HG02938 (cell line): ENCODE measurements around the gene CTTNBP2.

Source experiments
- ATAC-seq: cut with Tn5 transposase; IDR thresholded peaks from one replicate; pipeline ENCODE4 v1.9.1; 2021; ENCODE audit warnings: mild to moderate bottlenecking, moderate library complexity; ENCODE audit not compliant: unreplicated experiment

CTTNBP2 gene

GRCh38 chr7:117872561-117873309 lies 506 bp downstream of the CTTNBP2 start:
- no peak for ATAC-seq

- no peak for ATAC-seq
Observed at GRCh38 chr7:117871778-117872538, 1.3 kb downstream of the CTTNBP2 start.

- ATAC-seq: no peak
Observed at GRCh38 chr7:117871401-117871777, 1.9 kb downstream of the CTTNBP2 start.

GRCh38 chr7:117870448-117871130 lies 2.7 kb downstream of the CTTNBP2 start:
- no peak for ATAC-seq

- no peak for ATAC-seq
Observed at GRCh38 chr7:117869374-117869773, 3.9 kb downstream of the CTTNBP2 start.

- no peak for ATAC-seq
Observed at GRCh38 chr7:117863618-117864017, 9.6 kb downstream of the CTTNBP2 start.

DNA sequence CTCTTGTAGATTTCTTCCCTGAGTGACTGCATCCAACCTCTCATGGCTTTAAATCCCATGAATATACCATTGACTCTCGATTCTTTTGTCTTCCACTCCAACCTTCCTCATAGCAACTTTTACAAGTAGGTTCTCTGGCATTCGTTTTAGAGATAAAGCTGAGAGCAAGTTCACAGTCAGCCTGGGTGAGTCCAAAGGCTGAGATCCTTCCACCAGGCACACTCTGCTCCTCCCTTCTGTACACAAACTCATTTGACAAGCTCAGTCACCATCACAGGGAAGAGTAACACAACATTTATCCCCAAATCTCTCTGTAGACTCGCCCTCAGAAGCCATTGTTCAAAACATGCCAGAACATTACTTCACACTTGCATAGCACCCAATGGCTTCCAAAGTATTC lies 10.9 kb downstream of the CTTNBP2 start:
- ATAC-seq: no peak

DNA sequence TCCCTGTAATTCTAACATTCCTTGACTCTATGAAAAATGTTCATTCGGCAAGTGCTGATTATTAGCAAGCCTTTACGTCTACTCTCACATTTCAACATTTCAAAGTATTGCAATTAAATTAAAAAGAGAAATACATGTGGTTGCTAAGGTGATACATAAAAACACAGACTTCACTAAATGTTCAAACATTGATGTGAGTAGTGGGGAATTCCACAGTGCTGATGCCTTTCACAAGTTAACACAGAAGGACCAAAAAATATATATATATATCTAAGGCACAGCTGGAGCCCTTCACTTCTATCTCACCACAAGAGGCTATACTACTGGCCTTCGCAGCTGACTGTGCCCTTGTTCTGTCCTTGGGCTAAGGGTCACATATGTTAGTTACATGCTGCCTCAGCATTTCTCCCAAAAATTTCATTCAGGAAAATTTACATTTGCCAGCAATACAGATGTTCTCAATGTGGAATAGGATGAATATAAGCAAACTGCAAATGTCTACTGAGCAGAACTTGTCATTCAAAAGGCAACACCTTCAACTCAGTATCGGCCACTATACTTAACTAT lies 13.9 kb downstream of the CTTNBP2 start:
- no peak for ATAC-seq

- ATAC-seq: no peak
Observed at GRCh38 chr7:117858712-117859111, 14.5 kb downstream of the CTTNBP2 start.

DNA sequence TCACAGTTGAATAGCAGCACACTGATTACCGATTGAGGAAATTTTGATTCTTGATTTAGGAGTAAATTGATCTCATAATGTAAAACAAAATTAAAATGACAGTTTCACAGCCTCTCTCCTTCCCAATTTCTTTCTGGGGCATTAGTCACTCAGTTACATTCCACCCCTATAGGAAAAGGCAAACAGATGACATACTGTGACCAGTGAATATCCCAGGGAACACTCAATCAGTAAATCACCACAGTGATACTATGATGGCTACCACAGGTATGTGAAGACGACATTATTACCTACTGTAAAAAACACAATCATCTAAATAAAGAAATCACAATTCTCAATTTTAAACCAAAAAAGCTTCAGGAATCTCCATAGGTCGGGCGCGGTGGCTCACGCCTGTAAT lies 15.5 kb downstream of the CTTNBP2 start:
- no peak for ATAC-seq

- ATAC-seq: no peak
Observed at GRCh38 chr7:117856196-117856595, 17.0 kb downstream of the CTTNBP2 start.

GRCh38 chr7:117854186-117854585 lies 19.1 kb downstream of the CTTNBP2 start:
- no peak for ATAC-seq

DNA sequence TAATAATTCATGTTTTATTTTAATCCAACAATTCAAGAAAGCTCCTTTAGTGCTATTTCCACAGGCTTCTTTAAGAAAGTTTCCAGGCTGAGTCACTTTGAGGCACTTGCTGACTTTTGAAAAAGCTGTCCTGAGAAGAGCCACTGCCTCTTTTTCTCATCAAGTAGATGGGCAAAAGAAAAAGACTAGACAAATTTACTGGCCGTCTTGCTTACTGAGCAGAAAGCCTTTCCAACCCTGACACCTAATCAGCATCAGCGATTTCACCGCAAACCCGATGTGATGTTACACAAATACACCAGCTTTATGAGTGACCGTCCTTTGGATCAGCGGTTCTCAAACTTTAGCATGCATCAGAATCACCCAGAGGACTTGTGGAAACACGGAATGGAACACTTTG lies 24.3 kb downstream of the CTTNBP2 start:
- no peak for ATAC-seq

GRCh38 chr7:117844678-117845077 lies 28.6 kb downstream of the CTTNBP2 start:
- ATAC-seq: no peak

GRCh38 chr7:117841611-117842010 lies 31.6 kb downstream of the CTTNBP2 start:
- ATAC-seq: no peak

DNA sequence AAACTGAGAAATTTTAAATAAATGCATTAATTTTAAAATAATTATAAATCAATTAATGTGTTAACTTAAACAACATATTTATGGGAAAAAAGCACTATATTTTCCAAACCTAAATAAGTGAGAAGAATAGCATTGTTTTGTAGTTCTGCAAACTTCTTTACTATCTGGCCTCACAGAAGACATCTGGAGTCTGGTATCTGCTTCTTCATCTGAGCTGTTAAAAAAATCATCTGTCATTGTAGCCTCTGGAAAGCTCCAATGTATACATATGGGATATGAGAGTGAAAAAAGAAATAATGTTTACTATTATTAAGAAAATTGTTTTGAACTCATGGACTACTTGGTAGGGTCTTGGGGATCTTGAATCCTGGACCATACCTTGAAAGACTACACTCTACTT lies 32.2 kb downstream of the CTTNBP2 start:
- no peak for ATAC-seq

GRCh38 chr7:117839507-117839906 lies 33.7 kb downstream of the CTTNBP2 start:
- peak; percentile 56 for ATAC-seq

GRCh38 chr7:117837841-117838240 lies 35.4 kb downstream of the CTTNBP2 start:
- peak; percentile 97 for ATAC-seq

DNA sequence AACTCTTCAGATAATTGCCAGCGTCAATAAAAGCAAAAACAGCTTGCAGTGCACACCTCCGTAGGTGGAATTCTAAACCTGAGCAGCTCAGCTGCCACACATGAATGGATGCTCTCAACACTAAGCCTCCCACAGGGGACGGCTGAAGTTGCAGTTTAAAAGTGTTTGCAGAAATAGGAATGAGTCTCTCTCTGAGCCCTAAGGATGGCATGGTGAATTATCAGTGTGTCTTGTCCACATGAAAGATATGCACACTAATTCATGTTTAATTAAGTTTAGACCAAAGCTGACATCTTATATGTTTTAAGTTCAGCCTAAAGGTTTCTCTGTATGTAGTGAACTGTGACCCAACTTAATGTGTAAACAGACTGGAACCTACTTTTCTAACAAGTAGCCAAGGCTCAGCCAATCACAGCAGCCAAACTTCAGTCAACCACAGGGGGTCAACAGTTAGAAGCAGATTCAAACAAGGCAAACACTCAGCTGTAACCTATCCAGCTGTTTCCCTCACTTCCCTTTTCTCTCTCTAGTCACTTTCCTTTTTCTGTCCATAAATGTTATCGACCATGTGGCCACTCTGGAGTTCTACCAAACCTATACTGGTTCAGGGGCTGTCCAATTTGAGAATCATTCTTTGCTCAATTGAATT lies 38.1 kb downstream of the CTTNBP2 start:
- ATAC-seq: no peak

DNA sequence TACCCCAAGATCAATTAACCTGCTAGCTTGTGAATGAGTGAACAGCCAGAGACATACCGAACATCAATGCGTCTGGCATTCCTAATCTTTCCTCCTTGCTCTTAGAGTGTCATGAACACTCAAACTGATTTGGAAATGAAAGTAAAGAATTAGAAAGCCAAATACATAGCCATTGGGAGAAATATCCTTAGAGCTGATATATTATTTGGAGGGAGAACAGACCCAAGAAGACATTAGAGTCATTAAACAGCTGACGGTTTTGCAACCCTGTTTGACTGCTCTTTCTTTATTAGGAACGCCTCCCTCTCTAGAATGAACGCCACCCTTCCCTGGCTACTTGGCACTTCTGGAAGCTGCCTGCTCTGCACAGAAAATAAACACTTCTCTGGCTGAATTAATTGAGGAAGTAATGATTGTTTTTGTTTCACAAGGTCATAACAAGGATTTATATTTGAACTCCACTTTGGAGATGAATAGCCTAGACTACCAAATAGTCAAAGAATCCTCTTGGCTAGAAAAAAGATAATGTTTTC lies 42.8 kb downstream of the CTTNBP2 start:
- ATAC-seq: no peak
